ENCODE data around the gene KRT13. TPM values are rescaled to one million over a fixed set of nuclear protein-coding genes. Genes with fewer than 3 reads are reported as not detected.

The KRT13 gene
- total and polyA plus RNA-seq, 2 donors (not counting 3 experiments of a cell fraction or from before 2014, with no cell fraction given) = not detected

- H3K27me3 ChIP-seq (ENCODE audit: control insufficient read depth in 2 of 2, insufficient read depth in 2 of 2, low read length in 2 of 2) = no peaks in the 10 kb centered on the region
- no peak overlapping the region for H3K4me3 ChIP-seq (replicated peaks in 1 of 3; ENCODE audit: insufficient read depth in 1 of 3, low read depth in 1 of 3, low read length in 3 of 3)
- CTCF ChIA-PET = interaction anchor here (1.6 to 22.3 kb wide), 3 partner anchors 12 to 96 kb away, joined by 3 to 350 read pairs (median 6); no protein-coding TSS in a partner anchor
- no peaks in the 10 kb centered on the region for H3K79me2 ChIP-seq (ENCODE audit: control insufficient read depth, insufficient read depth, low read length)
- POLR2A ChIA-PET = no interaction called here
- no peaks in the 10 kb centered on the region for H3K36me3 ChIP-seq (ENCODE audit: control insufficient read depth in 2 of 2, extremely low read depth in 1 of 2, insufficient read depth in 2 of 2, low read length in 2 of 2)
- no peaks in the 10 kb centered on the region for H3K9me1 ChIP-seq (replicated peaks; ENCODE audit: control insufficient read depth, extremely low read depth, insufficient read depth, low read length)
- no peaks in the 10 kb centered on the region for H3K4me1 ChIP-seq (ENCODE audit: control insufficient read depth, extremely low read depth, insufficient read depth, low read length)
- BruUV-seq (replicated peaks) = no TSS peak
- intact Hi-C loops (cut with micrococcal nuclease) (no loop called here), dilution Hi-C loops (cut with MboI; ENCODE audit: extremely low pct_ligation_motif_present, low sequenced_read_pairs) (no loop called here)
- no peak overlapping the region for H3K9ac ChIP-seq (replicated peaks; ENCODE audit: extremely low read depth, insufficient read depth, low read length)
- H3K27ac ChIP-seq (ENCODE audit: insufficient read depth, low read depth, low read length) = no peak overlapping the region
- no peak overlapping the region for H2AFZ ChIP-seq (ENCODE audit: low read depth, low read length)
- H4K20me1 ChIP-seq (replicated peaks; ENCODE audit: control insufficient read depth, extremely low read depth, insufficient read depth, low read length) = no peaks in the 10 kb centered on the region
- DNase-seq (ENCODE audit: low read depth, low spot score) (no peak), FAIRE-seq (no peak)
- no peaks in the 10 kb centered on the region for H3K9me3 ChIP-seq (replicated peaks; ENCODE audit: control insufficient read depth, insufficient read depth, low read length)
- no peak for TF ChIP-seq MAX (IDR thresholded peaks at IDR 0.05; ENCODE audit: insufficient read depth, insufficient read length)
- no peak for TF ChIP-seq CTCF (IDR thresholded peaks at IDR 0.05; ENCODE audit: extremely low read depth in 1 of 2, insufficient read depth in 1 of 2, low read depth in 1 of 2, low read length in 2 of 2)
- TF ChIP-seq POLR2A (IDR thresholded peaks at IDR 0.05; ENCODE audit: low read depth, low read length) = no peak
- TF ChIP-seq JUN (IDR thresholded peaks at IDR 0.05; ENCODE audit: borderline replicate concordance, insufficient read depth, insufficient read length, low read depth) = no peak
- TF ChIP-seq GATA2 (IDR thresholded peaks at IDR 0.05; ENCODE audit: insufficient read depth, insufficient read length, low read depth, low read length) = no peak
- no peak for TF ChIP-seq EZH2 (IDR thresholded peaks at IDR 0.05; ENCODE audit: borderline replicate concordance, low read depth, low read length, severe bottlenecking)
- no peak for TF ChIP-seq MYC (IDR thresholded peaks at IDR 0.05; ENCODE audit: low read depth, low read length)
- TF ChIP-seq POLR2AphosphoS5 (IDR thresholded peaks at IDR 0.05; ENCODE audit: insufficient read depth, low read depth, low read length) = no peak
- TF ChIP-seq FOS (IDR thresholded peaks at IDR 0.05; ENCODE audit: borderline replicate concordance, insufficient read depth, low read length) = no peak
- no peak overlapping the region for H3K4me2 ChIP-seq (ENCODE audit: insufficient read depth, low read length)
Measured at GRCh38 chr17:41483531-41483930, 21.9 kb downstream of the KRT13 start.
